ENCODE results near the gene HMHB1.
A peak's percentile ranks its signal among the peaks of the same experiment; 100 is the strongest.

HMHB1 gene

GRCh38 chr5:143812085-143812705 lies at the start of gene HMHB1:
Gene HMHB1, plus strand, starts transcription at chr5:143812161.
- peak; percentile 57 for DNase-seq

GRCh38 chr5:143762636-143763220 lies 49.2 kb upstream of the HMHB1 start:
- no peak for DNase-seq

- DNase-seq = no peak
Observed at GRCh38 chr5:143767162-143767561, 44.8 kb upstream of the HMHB1 start.

- no peak for DNase-seq
Observed at GRCh38 chr5:143769026-143769786, 42.8 kb upstream of the HMHB1 start.

- DNase-seq = no peak
Observed at GRCh38 chr5:143770450-143770849, 41.5 kb upstream of the HMHB1 start.

GRCh38 chr5:143771189-143771588 lies 40.8 kb upstream of the HMHB1 start:
- DNase-seq = no peak

GRCh38 chr5:143771602-143772001 lies 40.4 kb upstream of the HMHB1 start:
- no peak for DNase-seq

GRCh38 chr5:143772621-143773020 lies 39.3 kb upstream of the HMHB1 start:
- DNase-seq = no peak

- DNase-seq = no peak
Observed at GRCh38 chr5:143775258-143775657, 36.7 kb upstream of the HMHB1 start.

GRCh38 chr5:143776951-143777350 lies 35.0 kb upstream of the HMHB1 start:
- no peak for DNase-seq

GRCh38 chr5:143779506-143779905 lies 32.5 kb upstream of the HMHB1 start:
- DNase-seq = no peak

- DNase-seq = no peak
Observed at GRCh38 chr5:143781993-143782520, 29.9 kb upstream of the HMHB1 start.

GRCh38 chr5:143782588-143783386 lies 29.2 kb upstream of the HMHB1 start:
- no peak for DNase-seq

GRCh38 chr5:143788401-143788800 lies 23.6 kb upstream of the HMHB1 start:
- DNase-seq = no peak

- no peak for DNase-seq
Observed at GRCh38 chr5:143790457-143791112, 21.4 kb upstream of the HMHB1 start.

- DNase-seq = peak; percentile 64
Observed at GRCh38 chr5:143791848-143792731, 19.9 kb upstream of the HMHB1 start.

GRCh38 chr5:143793249-143793648 lies 18.7 kb upstream of the HMHB1 start:
- no peak for DNase-seq

GRCh38 chr5:143796125-143796524 lies 15.8 kb upstream of the HMHB1 start:
- DNase-seq = no peak

GRCh38 chr5:143796753-143797152 lies 15.2 kb upstream of the HMHB1 start:
- DNase-seq = no peak

- DNase-seq = peak; percentile 44
Observed at GRCh38 chr5:143800715-143801114, 11.2 kb upstream of the HMHB1 start.

GRCh38 chr5:143801252-143801939 lies 10.6 kb upstream of the HMHB1 start:
- DNase-seq = no peak

All from NCI-H1694 treated with DMSO at 0.1 percent for 48 hours (cell line).